Upper lobe of left lung (tissue), 6 donors: ENCODE results near the gene SEL1L3. TPM values are rescaled to one million over a fixed set of nuclear protein-coding genes. Genes with fewer than 3 reads are reported as not detected.
A peak's percentile ranks its signal among the peaks of the same experiment; 100 is the strongest.

ENCODE experiments used
- ATAC-seq, 2 donors: fragments of 200-7000 bp; cut with Tn5 transposase; one replicate each; pipeline ENCODE4 v1.9.1; 2022; ENCODE audit warnings: mild to moderate bottlenecking in 2 of 2, moderate library complexity in 2 of 2; ENCODE audit not compliant: low FRiP score in 2 of 2
- DNase-seq, 2 donors: peaks; one replicate each; pipeline ENCODE4 v3.0.0-alpha.2; 2019 to 2020
- H3K27ac ChIP-seq, 4 donors: fragments of 200-600 bp; sonication (generic); one replicate each; pipeline ENCODE4 v1.5.1; 2016 to 2019
- H3K27me3 ChIP-seq, 4 donors: fragments of 200-600 bp; sonication (generic); one replicate each; pipeline ENCODE4 v1.5.1; 2017 to 2019
- H3K36me3 ChIP-seq, 4 donors: fragments of 200-600 bp; sonication (generic); one replicate each; pipeline ENCODE4 v1.5.1; 2016 to 2019
- H3K4me1 ChIP-seq, 4 donors: fragments of 200-600 bp; sonication (generic); one replicate each; pipeline ENCODE4 v1.5.1; 2018 to 2019
- H3K4me3 ChIP-seq, 4 donors: fragments of 200-600 bp; sonication (generic); one replicate each; pipeline ENCODE4 v1.5.1; 2017 to 2019; ENCODE audit warnings: mild to moderate bottlenecking in 2 of 4, moderate library complexity in 1 of 4
- H3K9me3 ChIP-seq, 4 donors: fragments of 200-600 bp; sonication (generic); one replicate each; pipeline ENCODE4 v1.5.1; 2018 to 2019
- EP300 ChIP-seq, 4 donors: sonication (generic); formaldehyde crosslinking; IDR thresholded peaks; one replicate each; pipeline ENCODE4 v1.5.1; 2017; ENCODE audit warnings: antibody characterized with exemption in 4 of 4, control low read depth in 2 of 4
- POLR2A ChIP-seq, 4 donors: fragments of 450-650 bp; IDR thresholded peaks; one replicate each; pipeline ENCODE4 v1.5.1; 2016 to 2017; ENCODE audit warnings: antibody characterized with exemption in 4 of 4, mild to moderate bottlenecking in 2 of 4
- POLR2AphosphoS5 ChIP-seq, 2 donors: sonication (generic); formaldehyde crosslinking; IDR thresholded peaks; one replicate each; pipeline ENCODE4 v1.5.1; 2017; ENCODE audit warnings: antibody characterized with exemption in 2 of 2
- WGBS, 2 donors: methylation state at CpG; one replicate each; pipeline ENCODE4 v1.1.5; 2017 to 2018; 5-methylcytosine and 5-hydroxymethylcytosine counted together
- total RNA-seq, 6 donors: library from RNA; depleted of rRNA in 4 of 6; stranded (reverse); fragments of >200 nt in 4 of 6; gene quantifications; one replicate each; pipeline versions ENCODE4 v1.1.0 to v1.2.1, GENCODE V29; 2016 to 2021
- TF ChIP-seq, protein P1 (sequence below), 6 experiments: fragments of 450-650 bp in 4 of 6; fragments of 200-600 bp in 2 of 6; sonication (generic) in 2 of 6; IDR thresholded peaks; one replicate each; pipeline ENCODE4 v1.5.1; 2016 to 2019; ENCODE audit warnings: antibody characterized with exemption in 6 of 6
- donor health status: DM: no; HTN: no; CAD: no; lungs with moderate emphysema.
- donor health status: DM: no; HTN: yes; CAD: no; lungs with severe emphysema.

SEL1L3 gene
- total RNA-seq, 6 donors from 2014 or later, result 41.7 to 197 (median 64.7) TPM

DNA sequence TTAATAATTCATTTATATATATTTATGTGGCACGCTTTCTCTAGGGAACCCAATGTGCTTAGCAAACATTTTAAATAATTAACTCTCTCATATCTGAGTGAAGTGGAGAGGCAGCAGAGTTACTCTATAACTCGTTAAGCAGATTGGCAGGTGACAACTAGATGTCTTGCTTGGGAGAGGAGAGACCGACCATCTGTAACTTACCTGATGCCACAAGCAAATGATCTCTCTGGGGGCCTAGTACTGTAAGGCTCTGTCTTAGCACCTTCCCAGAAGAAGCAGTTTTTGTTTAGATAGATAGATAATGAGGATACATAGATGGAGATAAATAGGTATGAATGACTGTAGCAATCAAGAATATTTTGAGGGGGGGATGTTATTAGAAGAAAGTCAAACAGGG is 11.9 kb upstream of the SEL1L3 start:
- 86 to 90% methylated on average over 3 of the region's 3 CpGs for WGBS, 2 donors
- H3K4me1 ChIP-seq, result peaks cover 0 to 12% (median 0%) of the 10 kb centered on the region in 4 donors
- H3K27me3 ChIP-seq, result no peaks in the 10 kb centered on the region
- no peaks in the 10 kb centered on the region for H3K9me3 ChIP-seq
- ATAC-seq, result no peak
- H3K27ac ChIP-seq, result no peak overlapping the region
- TF ChIP-seq EP300 (IDR thresholded peaks at IDR 0.05), result no peak
- TF ChIP-seq, protein P1, sequence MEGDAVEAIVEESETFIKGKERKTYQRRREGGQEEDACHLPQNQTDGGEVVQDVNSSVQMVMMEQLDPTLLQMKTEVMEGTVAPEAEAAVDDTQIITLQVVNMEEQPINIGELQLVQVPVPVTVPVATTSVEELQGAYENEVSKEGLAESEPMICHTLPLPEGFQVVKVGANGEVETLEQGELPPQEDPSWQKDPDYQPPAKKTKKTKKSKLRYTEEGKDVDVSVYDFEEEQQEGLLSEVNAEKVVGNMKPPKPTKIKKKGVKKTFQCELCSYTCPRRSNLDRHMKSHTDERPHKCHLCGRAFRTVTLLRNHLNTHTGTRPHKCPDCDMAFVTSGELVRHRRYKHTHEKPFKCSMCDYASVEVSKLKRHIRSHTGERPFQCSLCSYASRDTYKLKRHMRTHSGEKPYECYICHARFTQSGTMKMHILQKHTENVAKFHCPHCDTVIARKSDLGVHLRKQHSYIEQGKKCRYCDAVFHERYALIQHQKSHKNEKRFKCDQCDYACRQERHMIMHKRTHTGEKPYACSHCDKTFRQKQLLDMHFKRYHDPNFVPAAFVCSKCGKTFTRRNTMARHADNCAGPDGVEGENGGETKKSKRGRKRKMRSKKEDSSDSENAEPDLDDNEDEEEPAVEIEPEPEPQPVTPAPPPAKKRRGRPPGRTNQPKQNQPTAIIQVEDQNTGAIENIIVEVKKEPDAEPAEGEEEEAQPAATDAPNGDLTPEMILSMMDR (IDR thresholded peaks at IDR 0.05), result no peak
- TF ChIP-seq POLR2AphosphoS5 (IDR thresholded peaks at IDR 0.05), result no peak
- no peak for TF ChIP-seq POLR2A (IDR thresholded peaks at IDR 0.05)
- H3K4me3 ChIP-seq, result no peak overlapping the region
- no peaks in the 10 kb centered on the region for H3K36me3 ChIP-seq
- no peak for DNase-seq

DNA sequence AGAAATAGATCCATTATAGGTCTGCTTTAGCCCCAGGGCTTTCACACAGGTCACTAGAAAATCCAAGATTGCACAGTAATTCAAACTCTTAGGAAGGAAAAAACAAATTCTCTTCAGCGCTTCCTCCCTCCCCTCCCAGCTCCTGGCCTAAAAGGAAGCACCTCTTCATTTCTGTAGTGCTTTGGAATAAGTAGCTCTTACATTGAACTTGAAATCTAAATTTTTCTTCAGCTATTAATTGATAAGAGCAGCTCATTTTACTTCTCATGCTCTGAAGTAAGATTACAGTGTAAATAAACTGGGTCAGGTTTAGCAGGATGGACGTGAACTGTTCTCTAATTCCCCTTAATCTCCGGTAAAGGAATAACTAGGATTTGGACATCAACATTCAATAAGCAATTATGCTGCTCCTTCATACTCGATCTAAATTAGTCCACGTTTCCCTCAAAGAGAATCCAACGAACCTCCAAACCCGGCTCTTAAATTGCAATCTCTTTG is 10.9 kb upstream of the SEL1L3 start:
- TF ChIP-seq POLR2A (IDR thresholded peaks at IDR 0.05) (no peak), POLR2AphosphoS5 (IDR thresholded peaks at IDR 0.05) (no peak), EP300 (IDR thresholded peaks at IDR 0.05) (no peak)
- TF ChIP-seq, protein P1 (IDR thresholded peaks at IDR 0.05), result no peak
- Histone ChIP-seq H3K4me1 (peaks cover 0 to 12% (median 0%) of the 10 kb centered on the region in 4 donors), H3K9me3 (no peaks in the 10 kb centered on the region), H3K27me3 (no peaks in the 10 kb centered on the region), H3K4me3 (no peak overlapping the region), H3K27ac (peak overlapping the region in 2 of 4 donors; percentile 32 to 42), H3K36me3 (no peaks in the 10 kb centered on the region)
- no peak for DNase-seq
- WGBS, 2 donors, result 56 to 66% methylated on average over 7 of the region's 7 CpGs
- ATAC-seq, result no peak

DNA sequence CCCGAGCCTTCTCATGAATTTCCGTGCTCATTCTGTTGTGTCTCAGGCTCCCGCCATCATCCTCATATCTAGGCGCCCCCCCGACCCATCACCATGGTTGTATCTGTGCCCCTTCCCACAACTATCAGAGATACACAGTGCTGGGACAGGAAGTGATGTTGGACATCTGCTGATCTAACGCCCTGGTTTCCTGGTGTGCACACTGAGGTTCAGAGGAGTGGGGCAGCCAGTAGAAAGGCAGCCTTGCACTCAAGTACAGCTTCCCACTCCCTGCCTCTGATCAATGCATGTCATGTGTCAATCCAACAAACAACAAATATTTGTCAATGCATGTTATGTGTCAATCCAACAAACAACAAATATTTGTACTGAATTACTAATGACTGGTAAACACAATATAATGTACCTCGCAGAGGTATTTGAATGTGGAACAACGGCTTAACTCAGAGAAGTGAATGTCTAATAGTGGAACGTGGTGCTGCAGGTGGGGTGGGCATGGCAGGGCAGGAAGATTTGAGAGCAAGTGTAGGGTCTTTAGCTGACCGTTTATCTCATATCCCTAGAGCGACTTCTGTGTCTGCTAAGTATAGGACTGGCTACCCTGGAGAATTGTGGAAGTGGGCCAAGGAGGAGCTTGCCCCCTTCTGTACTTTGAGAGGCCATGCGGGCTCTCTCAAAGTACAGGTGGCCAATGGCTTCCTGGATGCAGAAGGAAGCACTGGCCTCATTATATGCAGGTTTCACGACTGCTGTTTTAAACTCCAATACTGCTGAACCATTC is 10.3 kb upstream of the SEL1L3 start:
- Histone ChIP-seq H3K4me3 (no peak overlapping the region), H3K36me3 (no peaks in the 10 kb centered on the region), H3K4me1 (peaks cover 0 to 13% (median 0%) of the 10 kb centered on the region in 4 donors), H3K27ac (peak overlapping the region in 1 of 4 donors; percentile 42), H3K27me3 (no peaks in the 10 kb centered on the region), H3K9me3 (no peaks in the 10 kb centered on the region)
- 73 to 77% methylated on average over 12 to 13 of the region's 13 CpGs for WGBS, 2 donors
- TF ChIP-seq EP300 (IDR thresholded peaks at IDR 0.05) (no peak), POLR2A (IDR thresholded peaks at IDR 0.05) (no peak), POLR2AphosphoS5 (IDR thresholded peaks at IDR 0.05) (no peak)
- TF ChIP-seq, protein P1 (IDR thresholded peaks at IDR 0.05), result no peak
- ATAC-seq, result no peak
- DNase-seq, result no peak

DNA sequence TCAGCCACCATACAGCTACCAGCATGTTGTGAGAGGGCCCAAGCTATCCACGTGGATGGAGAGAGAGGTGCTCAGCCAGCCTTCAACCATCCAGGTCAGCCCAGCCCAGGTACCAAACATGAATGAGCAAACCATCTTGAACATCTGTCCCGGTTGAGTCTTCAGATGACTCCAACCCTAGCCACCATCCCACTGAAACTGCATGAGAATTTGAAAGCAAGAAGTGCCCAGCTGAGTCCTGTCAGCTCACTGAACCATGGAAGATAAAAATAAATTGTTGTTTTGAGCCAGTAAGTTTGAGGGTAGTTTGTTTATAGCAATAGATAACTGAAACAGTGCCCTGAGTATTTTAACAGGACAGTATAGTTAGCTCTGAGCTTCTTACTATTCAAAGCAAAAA is 7.3 kb upstream of the SEL1L3 start:
- Histone ChIP-seq H3K4me1 (peaks cover 0 to 19% (median 0%) of the 10 kb centered on the region in 4 donors), H3K27me3 (no peaks in the 10 kb centered on the region), H3K36me3 (no peaks in the 10 kb centered on the region), H3K27ac (no peak overlapping the region), H3K4me3 (no peak overlapping the region), H3K9me3 (no peaks in the 10 kb centered on the region)
- TF ChIP-seq POLR2AphosphoS5 (IDR thresholded peaks at IDR 0.05), result no peak
- TF ChIP-seq, protein P1 (IDR thresholded peaks at IDR 0.05), result no peak
- WGBS, 2 donors, result 94 to 95% methylated on average over 2 of the region's 2 CpGs
- DNase-seq (no peak), ATAC-seq (no peak)
